T-helper 1 cell treated with Interleukin-12 subunit alpha and Interleukin-12 subunit beta and Interleukin-4 antibody, amounts not matched to agents 30 ng/mL and 1 ng/mL, for 36 hours (primary cell): ENCODE data around the gene NRXN2. TPM values are rescaled to one million over a fixed set of nuclear protein-coding genes. Genes with fewer than 3 reads are reported as not detected.

ENCODE experiments used
- intact Hi-C: fragments of 100-400 bp; cut with micrococcal nuclease; formaldehyde crosslinking; loops from one replicate; pipeline ENCODE4 v1.15.1; 2024
- total RNA-seq: library from RNA; stranded (reverse); gene quantifications from 2 replicates; pipeline ENCODE4 v1.2.3, GENCODE V29; 2022

The NRXN2 gene
- 0.71 and 1.3 TPM in 2 replicates for total RNA-seq

DNA sequence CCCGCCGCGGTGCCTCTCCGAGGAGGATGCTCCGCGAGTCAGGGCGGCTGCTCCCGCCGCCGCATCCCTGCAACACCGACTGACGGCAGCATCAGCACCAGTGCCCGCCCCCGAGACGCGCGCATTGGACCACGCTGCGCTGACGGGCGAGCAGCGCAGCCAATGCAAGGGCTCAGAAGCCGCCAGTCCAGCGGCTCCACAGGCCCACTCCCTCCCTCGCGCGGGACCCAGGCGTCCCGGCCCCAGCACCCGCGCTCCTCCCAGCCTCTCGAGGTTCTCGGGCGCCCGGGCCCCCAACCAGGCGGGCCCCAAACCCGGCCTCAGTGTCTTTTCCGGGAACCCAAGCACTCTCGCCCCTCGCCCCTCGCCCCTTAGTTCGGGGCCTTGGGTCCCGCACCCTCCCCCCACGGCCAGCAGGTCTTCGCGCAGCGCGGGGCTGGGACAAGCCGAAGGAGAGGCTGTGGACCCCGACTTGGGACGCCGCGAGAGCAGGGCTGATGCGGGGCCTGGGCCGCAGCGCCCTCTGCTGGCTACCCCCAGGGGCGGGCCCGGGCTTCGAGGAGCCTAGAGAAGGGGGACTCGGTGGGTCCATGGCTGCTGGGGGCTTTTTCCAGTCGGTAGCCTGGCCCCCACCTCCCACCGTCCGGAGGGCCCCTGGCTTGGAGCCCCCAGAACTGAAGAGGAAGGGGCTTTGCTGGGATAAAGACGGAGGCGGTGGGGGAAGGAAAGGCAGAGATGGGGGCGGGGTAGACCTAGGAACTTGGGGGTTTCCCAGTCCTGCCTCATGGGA, at the start of gene NRXN2:
NRXN2 (minus strand) TSS at position 81 of the 790 bp plus-strand sequence. CDS start 9,498 bp downstream, outside the sequence.
- intact Hi-C loops = loop anchor here (1.0 kb wide), 3 partner anchors 22 to 170 kb away; no protein-coding TSS in a partner anchor

DNA sequence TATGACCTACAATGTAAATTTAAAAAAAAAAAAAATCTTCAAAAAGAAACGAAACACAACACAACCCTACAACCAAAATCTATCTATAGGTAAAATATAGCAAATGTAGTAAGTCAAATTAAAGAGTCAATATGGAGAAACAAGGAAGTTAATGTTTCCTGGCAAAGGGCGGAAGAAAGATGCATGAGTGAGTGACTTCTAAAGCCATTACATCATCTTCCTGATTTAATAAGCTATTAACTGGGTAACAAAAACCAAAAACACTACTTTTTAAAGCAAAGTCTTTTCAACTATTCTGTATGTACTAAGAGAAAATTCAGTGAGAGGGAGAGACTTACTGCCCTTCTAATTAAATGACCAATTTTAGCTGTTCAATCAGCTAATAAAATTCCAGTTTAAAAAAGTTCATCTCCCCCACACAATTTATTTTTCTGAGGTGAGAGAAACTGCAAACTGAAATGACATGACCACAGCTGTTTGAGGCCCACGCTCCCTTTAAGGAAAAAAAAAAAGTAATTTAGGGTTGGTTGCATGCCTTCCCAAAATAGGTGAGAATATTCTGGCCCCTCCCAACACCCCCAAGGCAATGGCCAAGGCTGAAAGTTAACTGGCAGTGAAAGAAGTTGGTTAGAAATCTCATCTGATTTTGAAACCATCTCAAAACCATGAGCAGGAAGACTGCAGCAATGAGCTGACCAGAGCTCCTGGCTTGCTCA, 49.5 kb upstream of the NRXN2 start:
- intact Hi-C loops = no loop called here

DNA sequence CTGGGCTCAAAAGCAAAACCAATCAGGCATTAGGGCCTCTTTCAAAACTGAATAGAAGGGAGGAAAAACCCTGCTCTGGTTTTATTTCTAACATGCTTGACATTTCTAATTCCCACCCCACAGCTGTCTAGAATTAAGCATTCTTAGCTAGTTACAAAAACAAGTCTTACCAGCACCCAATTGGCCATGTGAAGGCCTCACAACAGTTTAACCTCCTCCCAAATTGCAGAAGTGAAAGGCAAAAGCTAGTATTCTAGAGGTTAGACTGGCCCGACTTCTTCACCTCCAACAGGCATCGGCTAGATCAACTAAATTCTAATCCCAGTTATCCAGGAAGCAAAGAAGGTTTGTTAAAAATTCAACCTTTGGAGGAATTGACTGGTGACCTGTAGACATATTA, 48.9 kb upstream of the NRXN2 start:
- intact Hi-C loops = no loop called here

DNA sequence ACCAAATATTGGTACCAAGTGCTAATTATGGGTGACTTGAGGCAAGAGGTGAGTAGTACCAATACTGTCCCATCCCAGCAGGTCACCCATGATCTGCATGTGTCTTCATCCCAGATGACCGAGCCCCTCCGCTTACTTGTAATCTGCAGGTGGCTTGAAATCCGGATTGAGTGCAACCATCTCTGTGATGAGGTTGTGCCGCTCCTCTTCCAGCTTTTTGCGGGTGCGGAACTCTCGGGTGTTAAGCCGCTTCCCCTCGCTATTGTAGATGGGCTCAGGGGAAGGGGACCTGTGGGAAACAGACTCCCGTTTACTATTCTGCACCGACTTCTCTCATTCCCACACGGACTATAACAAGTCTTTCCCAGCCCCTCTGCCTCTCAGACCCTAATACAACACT, 47.1 kb upstream of the NRXN2 start:
- intact Hi-C loops = no loop called here

DNA sequence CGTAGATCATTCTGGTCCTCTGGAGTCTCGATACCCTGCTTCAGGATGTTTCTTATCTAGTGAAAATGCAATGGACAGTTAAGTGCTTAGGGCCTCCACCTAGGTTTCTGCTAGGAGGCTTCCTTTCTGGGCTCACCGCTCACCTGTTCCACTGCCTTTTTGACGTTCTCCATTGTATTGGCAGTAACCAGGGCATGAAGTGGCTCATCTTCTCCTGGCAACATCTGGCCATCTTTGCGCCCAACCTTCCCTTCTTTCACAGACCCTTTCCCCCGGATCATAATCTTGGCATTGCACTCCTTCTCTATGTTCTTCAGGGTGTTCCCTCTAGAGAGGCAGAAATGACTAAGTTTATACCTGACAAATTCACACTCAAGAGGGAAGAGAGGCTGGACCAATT, 46.3 kb upstream of the NRXN2 start:
- intact Hi-C loops = loop anchor here (2.0 kb wide), 1 partner anchor 80 kb away; no protein-coding TSS in a partner anchor

DNA sequence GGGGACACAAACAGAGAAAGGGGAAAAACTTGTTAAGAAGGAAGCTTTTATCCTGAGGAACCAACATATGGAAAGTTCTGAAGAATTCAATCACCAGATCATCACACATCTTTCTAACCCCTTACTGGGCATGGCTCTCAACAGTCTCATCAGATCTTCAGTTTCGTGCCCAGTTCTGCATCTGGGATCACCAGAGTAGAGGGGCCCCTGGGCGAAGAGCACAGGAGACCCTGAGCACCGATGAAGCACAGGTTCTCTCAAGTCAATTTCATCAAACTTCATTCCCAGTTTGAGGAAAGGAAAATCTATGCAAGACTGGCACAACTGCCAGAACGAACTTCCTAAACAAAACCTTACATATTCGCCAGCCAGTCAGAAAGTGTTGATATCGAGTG, 45.3 kb upstream of the NRXN2 start:
- intact Hi-C loops = loop anchor here (2.0 kb wide), 1 partner anchor 79 kb away; no protein-coding TSS in a partner anchor

DNA sequence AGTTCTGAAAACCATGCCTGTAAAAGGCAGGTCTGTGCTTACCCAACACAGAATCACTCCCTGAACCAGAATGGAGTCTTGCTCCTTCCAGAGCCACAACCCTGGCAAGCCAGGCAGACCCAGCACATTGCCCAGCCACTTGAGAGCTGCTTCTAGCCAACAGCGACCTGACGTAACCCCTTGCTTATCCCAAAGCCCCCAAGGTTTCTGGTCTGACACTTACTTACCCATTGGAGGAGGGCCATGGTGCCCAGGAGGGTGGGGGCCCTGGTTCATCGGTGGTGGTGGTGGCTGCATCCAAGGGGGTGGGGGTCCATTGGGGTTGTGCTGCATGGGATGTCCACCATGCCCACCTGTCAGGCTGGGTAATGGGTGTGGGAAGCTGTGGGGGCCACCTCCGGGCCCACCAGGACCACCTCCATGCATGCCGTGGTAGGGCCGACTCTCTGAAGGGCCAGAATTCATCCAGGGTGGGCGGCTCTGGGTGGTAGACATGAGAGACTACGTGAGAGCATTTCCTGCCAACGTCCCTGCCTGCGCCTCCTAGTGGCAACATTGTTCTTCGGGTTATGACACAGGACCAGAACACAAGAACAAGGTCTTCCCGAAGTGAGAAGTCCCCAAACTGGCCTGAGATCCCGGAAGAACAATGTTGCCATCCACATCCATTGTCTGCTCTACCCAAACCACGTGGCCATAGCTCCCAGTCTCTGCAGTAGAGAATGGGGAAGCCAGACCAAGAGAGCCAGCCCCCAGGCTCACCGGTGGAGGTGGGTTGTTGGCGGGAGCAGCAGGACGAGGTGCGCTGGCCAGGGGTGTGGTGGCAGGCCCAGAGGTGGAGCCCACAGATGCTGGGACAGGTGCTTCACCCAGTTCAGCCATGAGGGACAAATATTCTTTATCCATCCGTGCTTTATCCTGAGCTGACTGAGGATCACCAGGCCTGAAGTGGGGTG, 44.6 kb upstream of the NRXN2 start:
- intact Hi-C loops = loop anchor here (1.0 to 2.0 kb wide), 3 partner anchors 10 to 79 kb away; no protein-coding TSS in a partner anchor

DNA sequence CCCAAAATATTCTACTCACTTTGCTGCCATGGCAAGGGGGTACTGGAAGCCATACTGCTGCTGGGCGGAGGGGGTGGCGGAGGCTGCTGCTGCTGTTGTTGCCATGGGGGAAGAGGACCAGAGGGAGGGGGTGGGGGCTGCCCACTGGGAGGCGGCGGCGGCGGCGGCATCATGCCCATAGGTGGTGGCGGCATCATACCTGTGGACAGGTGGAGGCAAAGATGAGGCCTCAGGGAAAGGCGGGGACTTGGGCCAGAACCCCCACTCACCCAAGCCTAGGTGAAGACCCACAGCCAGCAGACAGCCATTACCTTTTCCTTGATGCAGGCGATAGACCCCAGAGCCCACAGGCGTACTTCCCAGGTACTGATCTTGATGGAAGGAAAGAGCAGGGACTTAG, 43.9 kb upstream of the NRXN2 start:
- intact Hi-C loops = loop anchor here (1.0 kb wide), 2 partner anchors 10 to 24 kb away; no protein-coding TSS in a partner anchor

DNA sequence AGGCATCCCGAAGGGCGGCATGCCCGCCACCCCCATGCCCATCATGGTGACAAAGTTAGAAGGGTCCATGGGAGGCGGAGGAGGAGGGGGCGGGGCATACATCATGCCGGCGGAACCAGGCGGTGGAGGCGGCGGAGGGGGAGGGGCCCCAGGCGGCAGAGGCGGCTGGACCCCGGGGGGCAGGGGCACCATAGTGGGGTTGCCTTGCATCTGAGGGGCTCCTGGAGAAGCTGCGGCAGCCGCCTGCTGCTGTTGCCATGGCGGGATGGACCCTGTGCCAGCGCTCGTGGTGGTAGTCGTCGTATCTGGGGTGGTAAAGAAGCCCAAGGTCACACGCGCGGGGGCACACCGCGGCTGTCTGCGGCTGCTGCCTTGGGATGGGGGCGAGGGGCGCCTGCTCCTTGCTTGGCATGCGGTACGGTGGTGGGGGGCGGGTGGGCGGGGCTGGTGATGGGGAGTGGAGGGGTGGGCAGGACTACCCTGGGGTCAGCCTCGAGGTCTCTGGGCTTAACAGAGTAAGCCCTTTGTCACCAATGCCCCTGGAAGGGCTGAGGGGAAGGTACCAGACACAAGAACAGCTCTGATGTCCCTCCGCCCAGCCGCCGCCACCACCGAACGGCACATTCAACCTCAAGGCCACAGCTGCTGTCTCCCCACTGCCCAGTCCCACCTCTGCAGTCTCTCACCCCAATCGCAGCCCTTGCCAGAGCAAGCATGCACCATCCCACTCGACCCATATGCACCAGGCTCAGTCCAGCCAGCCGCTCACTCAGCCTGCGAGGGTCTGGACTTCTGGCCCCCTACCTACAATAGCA, 43.1 kb upstream of the NRXN2 start:
- intact Hi-C loops = no loop called here

DNA sequence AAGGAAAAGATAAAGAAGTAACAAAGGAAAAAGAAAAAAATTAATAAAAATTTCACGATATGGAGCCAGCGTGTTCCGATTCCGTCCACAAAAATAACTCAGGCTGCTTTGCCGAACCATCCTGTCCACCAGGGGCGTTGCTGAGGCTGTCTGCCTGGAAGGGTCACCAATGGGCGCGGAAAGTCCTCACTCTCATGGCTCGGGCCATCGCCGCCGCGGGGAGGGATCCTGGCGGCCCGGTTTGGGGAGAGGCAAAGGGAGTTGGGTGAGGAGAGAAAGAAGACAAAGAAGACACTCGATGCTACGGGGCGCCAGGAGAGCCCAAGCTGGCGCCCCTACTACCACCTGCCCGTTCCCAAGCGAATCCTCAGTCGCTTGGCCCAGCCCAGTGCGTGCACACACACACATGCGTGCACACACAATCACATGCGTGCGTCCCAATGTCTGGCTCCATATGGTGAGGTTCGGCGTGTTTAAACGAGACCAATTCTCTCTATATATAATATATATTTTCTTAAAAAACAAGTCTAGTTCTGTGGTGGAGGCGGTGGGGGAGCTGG, 42.4 kb upstream of the NRXN2 start:
- intact Hi-C loops = no loop called here

DNA sequence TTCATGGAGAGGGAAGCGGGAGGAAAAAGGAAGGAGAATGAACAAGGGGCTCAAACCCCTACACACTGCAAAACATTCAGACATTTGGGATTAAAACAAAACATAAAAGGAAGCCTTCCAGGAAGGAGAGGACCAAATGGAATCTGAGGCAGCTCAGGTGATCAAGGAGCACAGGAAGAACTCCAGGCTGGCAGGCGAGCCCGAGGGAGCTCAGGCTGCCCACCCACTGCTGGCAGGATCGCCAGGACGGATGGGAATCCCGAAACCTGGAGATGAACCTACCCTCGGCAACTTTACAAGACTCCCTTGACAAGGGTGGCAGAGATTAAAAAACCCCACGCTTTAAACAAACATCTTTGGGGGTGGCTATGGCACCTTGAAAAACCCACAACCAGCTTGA, 41.8 kb upstream of the NRXN2 start:
- intact Hi-C loops = loop anchor here (1.0 kb wide), 1 partner anchor 19 kb away; no protein-coding TSS in a partner anchor

DNA sequence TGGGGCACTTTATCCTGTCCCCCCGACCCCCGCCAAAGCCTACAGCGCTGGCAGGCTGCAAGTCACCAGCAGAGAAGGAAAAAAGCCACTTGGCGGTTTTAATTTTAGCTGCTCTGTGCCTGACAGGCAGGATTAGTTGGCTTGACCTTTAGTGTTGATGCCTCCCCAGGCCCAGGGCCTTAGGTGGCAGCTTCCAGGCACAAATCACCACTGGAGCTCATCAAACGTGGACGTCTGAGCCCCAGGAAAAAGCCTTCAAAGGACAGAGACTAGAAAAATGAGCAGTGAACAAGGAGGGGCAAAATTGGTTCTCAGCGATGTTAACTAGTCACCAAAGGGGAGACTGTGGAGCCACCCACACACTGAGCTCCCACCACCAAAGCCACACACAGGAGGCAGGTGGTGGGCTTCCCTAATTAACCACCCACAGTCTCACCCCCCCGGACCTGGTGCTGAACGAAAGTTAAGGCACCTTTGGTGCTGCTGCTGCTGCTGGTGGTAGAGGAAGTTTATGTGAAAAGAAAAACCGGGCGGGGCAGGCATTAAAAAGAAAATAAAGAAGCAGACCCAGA, 41.1 kb upstream of the NRXN2 start:
- intact Hi-C loops = loop anchor here (1.0 kb wide), 1 partner anchor 19 kb away; no protein-coding TSS in a partner anchor

DNA sequence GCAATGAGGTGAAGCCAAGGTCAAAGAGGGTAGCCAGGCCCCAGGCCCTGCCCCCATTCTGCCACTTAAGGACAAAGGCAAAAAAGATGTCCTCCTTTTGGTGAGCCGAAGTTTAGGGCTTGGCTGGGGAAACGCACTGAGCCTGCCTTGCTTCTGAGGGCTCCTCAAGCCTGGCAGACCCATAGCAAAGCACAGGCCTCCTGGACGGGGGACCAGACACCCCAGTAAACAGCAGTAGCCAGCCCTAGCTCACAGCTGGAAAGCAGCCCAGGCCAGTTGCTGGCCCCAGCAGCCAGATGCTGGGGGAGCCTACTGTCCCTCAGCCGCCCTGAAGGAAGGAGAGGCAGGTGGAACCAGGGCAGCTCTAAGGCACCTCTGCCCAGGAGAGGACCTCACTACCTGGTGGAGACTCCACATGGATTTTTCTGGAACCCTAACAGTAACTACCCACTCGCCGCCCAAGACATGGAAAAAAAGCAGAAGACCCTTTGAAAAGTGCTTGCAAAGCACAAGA, 40.6 kb upstream of the NRXN2 start:
- intact Hi-C loops = loop anchor here (1.0 to 2.0 kb wide), 2 partner anchors 13 to 18 kb away; no protein-coding TSS in a partner anchor

DNA sequence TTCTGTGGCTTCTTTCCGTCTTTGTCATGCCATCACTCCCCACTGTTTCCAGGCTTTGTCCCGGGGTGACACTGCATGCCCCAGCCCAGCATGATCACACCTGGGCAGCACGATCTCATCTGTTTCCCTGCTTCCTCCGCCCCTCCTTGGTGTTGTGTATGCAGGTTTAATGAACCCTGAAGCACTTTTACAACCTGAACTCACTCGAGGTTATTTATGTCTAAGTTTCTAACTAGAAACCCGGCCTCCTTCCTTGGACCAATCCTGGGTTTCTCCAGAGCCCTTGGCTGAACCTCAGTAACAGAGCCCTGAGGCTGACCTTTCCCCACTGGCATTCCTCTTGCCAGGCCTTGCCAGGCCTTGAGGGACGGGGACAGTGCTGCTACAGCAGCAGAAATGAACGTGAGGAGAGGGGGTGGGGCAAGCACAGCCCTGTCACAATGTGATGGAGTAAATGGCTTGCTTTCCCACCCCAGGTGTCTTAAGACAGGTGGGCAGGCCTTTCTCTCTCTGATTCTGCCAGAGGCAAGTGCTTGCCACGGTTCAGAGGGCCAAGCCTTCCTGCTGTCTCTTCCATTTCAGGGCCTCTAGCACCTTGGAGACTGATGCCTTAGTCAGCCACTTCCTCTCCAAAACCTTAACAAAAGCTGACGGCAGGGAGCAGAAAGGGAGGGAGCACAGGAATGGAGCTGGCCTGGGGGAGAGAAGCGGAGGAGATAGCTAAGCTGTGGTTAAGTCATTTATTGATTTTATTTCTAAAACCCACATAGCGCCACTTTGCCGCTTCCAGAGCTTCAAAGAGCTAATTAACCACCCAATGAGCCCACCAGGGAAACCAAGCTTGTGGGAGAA, 39.9 kb upstream of the NRXN2 start:
- intact Hi-C loops = loop anchor here (2.0 kb wide), 1 partner anchor 14 kb away; no protein-coding TSS in a partner anchor

DNA sequence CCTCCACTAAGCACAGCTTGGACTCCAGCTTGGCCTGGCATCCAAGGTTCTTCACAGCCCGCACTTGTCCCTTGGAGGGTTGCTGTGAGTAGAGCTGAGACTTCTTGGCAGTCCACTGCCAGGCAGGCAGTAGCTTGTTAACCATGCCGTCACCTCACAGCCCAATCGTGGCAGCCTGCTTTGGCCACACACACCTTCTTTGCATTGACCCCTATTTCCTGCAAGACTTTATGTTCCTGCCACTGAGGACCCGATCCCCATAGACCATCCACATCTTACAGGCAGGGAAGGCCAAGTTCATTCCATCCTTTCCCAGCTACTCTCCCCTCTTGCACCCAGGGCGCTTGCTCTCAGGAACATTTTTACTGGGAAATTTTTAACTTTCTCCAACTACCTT, 39.3 kb upstream of the NRXN2 start:
- intact Hi-C loops = loop anchor here (2.0 kb wide), 1 partner anchor 15 kb away; no protein-coding TSS in a partner anchor

DNA sequence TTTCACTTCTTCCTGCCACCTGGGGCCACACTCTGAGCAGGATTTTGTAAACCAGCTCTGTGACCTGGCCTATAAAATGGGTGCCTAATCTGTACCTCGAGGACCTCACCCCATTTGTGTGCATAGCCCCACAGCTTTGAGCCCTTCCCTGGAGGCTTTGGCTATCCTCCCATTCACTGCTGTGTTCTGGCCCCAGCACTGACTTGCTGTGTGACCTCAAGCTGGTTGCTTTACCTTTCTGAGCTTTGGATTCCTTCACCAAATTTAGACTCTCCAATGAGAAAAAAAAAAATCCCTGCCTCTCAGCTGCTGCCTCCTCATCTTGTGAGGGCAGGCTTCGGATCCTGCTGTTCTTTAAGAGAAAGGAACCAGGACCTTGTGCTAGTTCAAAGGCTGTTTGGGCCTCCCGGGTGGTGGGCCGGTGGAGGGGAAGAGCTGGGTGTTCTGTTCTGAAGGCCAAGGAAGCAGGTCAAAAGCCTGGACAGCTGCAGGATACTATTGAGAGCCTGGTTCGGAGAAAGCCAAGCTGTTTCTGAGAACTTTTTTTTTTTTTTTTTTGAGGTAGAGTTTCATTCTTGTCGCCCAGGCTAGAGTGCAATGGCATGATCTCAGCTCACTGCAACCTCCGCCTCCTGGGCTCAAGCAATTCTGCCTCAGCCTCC, 37.9 kb upstream of the NRXN2 start:
- intact Hi-C loops = no loop called here
